Body of pancreas (tissue), 4 donors: Measurements from ENCODE around the gene ARFGAP2.

Experiments
- CTCF ChIP-seq, 7 experiments: fragments of 450-650 bp in 4 of 7; fragments of 200-600 bp in 3 of 7; sonication (generic) in 3 of 7; IDR thresholded peaks; one replicate each; pipeline ENCODE4 v1.5.1; 2016 to 2019; ENCODE audit warnings: antibody characterized with exemption in 7 of 7
- POLR2A ChIP-seq, 3 donors: fragments of 450-650 bp; IDR thresholded peaks; one replicate each; pipeline ENCODE4 v1.6.1; 2016; ENCODE audit warnings: antibody characterized with exemption in 3 of 3, mild to moderate bottlenecking in 2 of 3

- TF ChIP-seq POLR2A (IDR thresholded peaks at IDR 0.05) (no peak), CTCF (IDR thresholded peaks at IDR 0.05) (no peak)
Observed at GRCh38 chr11:47189100-47189834, 12.6 kb upstream of the ARFGAP2 start.
